HG02885 (cell line): ENCODE data around the gene OSR1.
"Not testable (repeated sequence)": the region's sequence is repeated elsewhere in the genome, so short reads cannot be mapped to it uniquely, and the experiment has no call there.

Experiments used
- ATAC-seq: cut with Tn5 transposase; IDR thresholded peaks from one replicate; pipeline ENCODE4 v1.9.1; 2021; ENCODE audit warnings: mild to moderate bottlenecking; ENCODE audit not compliant: unreplicated experiment, poor library complexity

Gene OSR1

GRCh38 chr2:19358242-19359020, at the start of gene OSR1:
TSS of gene OSR1 (minus strand) at chr2:19358623. CDS start at chr2:19353805, 4,818 bp downstream.
- ATAC-seq: no peak

GRCh38 chr2:19403785-19404184, 45.4 kb upstream of the OSR1 start:
- ATAC-seq: no peak

GRCh38 chr2:19392191-19392590, 33.8 kb upstream of the OSR1 start:
- ATAC-seq: no peak

GRCh38 chr2:19389469-19389868, 31.0 kb upstream of the OSR1 start:
- ATAC-seq: not testable (repeated sequence)

GRCh38 chr2:19380532-19380931, 22.1 kb upstream of the OSR1 start:
- no peak for ATAC-seq

GRCh38 chr2:19378939-19379338, 20.5 kb upstream of the OSR1 start:
- no peak for ATAC-seq

GRCh38 chr2:19377717-19378116, 19.3 kb upstream of the OSR1 start:
- no peak for ATAC-seq

- no peak for ATAC-seq
Measured at GRCh38 chr2:19373352-19373751, 14.9 kb upstream of the OSR1 start.

GRCh38 chr2:19371996-19372582, 13.7 kb upstream of the OSR1 start:
- no peak for ATAC-seq

- ATAC-seq: no peak
Measured at GRCh38 chr2:19369341-19369955, 11.0 kb upstream of the OSR1 start.

- ATAC-seq: no peak
Measured at GRCh38 chr2:19368760-19369159, 10.3 kb upstream of the OSR1 start.

- ATAC-seq: no peak
Measured at GRCh38 chr2:19367326-19367725, 8.9 kb upstream of the OSR1 start.

- no peak for ATAC-seq
Measured at GRCh38 chr2:19365126-19365525, 6.7 kb upstream of the OSR1 start.

GRCh38 chr2:19364014-19364413, 5.6 kb upstream of the OSR1 start:
- no peak for ATAC-seq

- no peak for ATAC-seq
Measured at GRCh38 chr2:19363474-19363778, 5.0 kb upstream of the OSR1 start.

- ATAC-seq: peak; percentile 42
Measured at GRCh38 chr2:19362755-19363473, 4.5 kb upstream of the OSR1 start.

GRCh38 chr2:19362094-19362754, 3.8 kb upstream of the OSR1 start:
- ATAC-seq: peak; percentile 41

- no peak for ATAC-seq
Measured at GRCh38 chr2:19361325-19361990, 3.0 kb upstream of the OSR1 start.

GRCh38 chr2:19360966-19361321, 2.5 kb upstream of the OSR1 start:
- no peak for ATAC-seq

GRCh38 chr2:19360266-19360965, 2.0 kb upstream of the OSR1 start:
- ATAC-seq: no peak
